ENCODE data around the gene AFAP1L2.

AFAP1L2 gene

DNA sequence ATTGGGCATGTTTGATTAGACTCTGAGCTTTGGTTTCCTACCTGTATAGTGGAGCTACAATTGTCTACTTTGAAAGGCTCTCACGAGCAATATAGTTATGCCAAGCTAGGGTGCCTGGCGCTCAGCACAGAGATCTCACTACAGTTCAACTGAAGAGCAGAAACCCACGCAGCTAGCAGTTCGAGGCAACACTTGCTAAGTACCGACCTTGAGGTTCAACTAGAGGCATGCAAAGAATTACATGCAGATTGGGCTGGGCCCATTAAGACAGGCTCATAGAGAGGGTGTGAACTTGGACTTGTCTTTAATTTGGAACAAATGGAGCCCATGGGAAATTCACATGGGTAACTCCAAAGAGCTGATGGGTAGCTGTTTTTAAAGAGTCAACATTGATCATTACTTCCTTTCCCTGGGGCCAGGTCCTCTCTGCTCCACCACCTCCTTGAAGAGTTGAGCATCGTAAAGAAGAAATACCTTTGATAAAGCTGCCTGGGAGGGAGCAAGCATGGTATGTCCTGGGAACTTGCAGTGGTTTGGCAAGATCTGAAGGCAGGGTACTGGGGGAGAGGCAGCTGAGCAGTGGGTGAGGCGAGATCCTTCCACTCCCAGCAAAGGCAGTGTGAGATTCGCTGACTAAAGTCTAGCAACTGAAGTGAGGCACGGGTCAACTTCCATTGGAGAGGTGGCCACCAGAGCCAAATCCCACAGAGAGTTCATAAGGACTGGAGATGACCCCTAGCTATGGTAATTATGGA lies 25.5 kb upstream of the AFAP1L2 start:
- Histone ChIP-seq H3K36me3 (ENCODE audit: insufficient read depth, low read length) (peaks cover 8% of the 10 kb centered on the region), H3K4me3 (ENCODE audit: low read length) (no peak overlapping the region), H3K9me3 (ENCODE audit: low read length) (no peaks in the 10 kb centered on the region), H3K4me1 (ENCODE audit: insufficient read depth, low read length) (peaks cover 11% of the 10 kb centered on the region), H3K27me3 (ENCODE audit: insufficient read depth, low read length) (no peaks in the 10 kb centered on the region), H2AFZ (ENCODE audit: low read depth, low read length) (no peak overlapping the region)

DNA sequence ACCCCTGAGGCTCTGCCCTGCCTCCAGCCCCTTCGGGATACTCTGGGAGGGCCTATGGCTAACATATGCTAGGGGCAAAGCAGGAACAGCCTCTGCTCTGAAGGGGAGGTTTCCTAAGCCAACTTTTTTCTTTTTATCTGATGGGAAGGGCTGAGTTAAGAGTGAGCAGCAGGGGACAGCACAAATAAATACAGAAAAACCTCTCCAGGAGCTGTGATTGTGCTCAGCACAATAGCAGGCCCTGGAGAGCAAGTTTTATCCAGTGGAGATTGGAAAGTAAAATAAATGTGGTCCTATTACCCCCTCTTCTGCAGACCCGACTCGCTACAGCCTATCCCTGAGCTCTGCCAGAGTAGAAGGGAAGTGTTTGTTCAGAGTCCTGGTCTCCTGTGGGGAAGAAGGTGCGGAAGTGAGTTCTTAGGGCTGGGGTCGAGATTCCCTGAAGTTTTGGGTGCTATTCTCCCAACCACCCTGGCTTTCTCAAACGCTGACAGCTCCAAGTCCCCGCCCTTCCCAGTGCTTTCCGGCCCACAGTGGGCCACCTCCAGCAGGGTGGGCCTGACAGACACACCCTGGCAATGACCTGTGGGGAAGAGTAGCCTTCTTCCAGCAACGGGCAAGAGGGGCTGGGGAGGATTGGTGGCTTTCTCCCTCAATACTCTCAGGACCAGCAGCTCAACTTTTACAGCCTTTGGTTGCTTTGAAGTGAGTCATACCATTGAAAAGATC lies 23.0 kb upstream of the AFAP1L2 start:
- H2AFZ ChIP-seq (ENCODE audit: low read depth, low read length): no peak overlapping the region

DNA sequence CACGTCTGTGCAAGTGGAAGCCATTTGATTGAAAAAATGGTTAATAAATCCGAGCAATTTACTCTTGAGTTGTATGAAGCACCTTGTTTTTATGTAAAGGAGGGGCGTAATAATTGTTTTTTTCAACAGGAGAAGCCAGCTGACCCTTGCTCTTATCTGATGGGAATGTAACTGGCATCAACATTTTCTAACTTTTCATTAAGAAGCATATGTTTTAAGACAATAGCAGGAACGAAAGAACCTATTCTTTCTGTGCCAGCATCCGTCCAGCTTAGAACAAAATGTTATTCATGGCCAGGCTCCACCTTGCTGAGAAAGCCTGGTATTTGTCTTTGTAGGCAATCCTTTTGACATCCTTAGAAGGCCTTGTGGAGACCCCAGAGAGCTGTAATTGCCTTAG lies 22.2 kb upstream of the AFAP1L2 start:
- Histone ChIP-seq H3K4me1 (ENCODE audit: insufficient read depth, low read length) (peaks cover 11% of the 10 kb centered on the region), H3K4me3 (ENCODE audit: low read length) (no peak overlapping the region), H2AFZ (ENCODE audit: low read depth, low read length) (no peak overlapping the region), H3K36me3 (ENCODE audit: insufficient read depth, low read length) (no peaks in the 10 kb centered on the region), H3K27me3 (ENCODE audit: insufficient read depth, low read length) (no peaks in the 10 kb centered on the region), H3K9me3 (ENCODE audit: low read length) (no peaks in the 10 kb centered on the region)

More for the DNA sequence above, 23.0 kb upstream of the AFAP1L2 start:
- no peaks in the 10 kb centered on the region for H3K9me3 ChIP-seq (ENCODE audit: low read length)
- no peaks in the 10 kb centered on the region for H3K27me3 ChIP-seq (ENCODE audit: insufficient read depth, low read length)
- no peak overlapping the region for H3K4me3 ChIP-seq (ENCODE audit: low read length)
- no peaks in the 10 kb centered on the region for H3K36me3 ChIP-seq (ENCODE audit: insufficient read depth, low read length)
- H3K4me1 ChIP-seq (ENCODE audit: insufficient read depth, low read length): peaks cover 11% of the 10 kb centered on the region

DNA sequence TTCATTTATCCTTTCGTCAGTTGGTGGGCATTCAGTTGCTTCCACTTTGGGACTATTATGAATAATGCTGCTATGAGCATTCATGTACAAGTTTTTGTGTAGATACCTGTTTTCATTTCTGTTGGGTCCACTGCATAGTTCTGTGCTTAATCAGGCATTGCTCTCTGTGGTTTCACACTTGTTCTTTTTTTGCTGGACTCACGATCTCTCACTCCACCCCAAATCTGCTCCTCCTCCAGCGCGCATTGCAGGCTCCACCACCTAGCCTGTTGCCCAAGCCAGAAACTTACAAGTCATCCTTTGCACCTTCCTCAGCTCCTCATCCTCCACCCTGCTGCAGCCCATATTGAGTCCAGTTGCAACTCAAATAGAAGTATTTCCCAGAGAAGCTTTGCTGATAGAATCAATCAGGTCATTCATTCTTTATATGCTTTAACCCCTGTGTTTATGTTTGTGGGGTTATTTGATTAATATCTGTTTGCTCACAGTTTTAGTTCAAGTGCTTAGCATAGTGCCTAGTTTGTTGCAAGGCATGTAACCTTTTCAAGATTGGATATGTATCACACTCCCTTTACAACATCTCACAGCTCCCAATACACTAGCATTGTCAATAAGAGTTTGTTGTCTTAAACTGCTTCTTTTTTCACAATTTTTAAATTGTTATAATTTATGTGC lies 16.6 kb upstream of the AFAP1L2 start:
- H2AFZ ChIP-seq (ENCODE audit: low read depth, low read length): no peak overlapping the region
- H3K36me3 ChIP-seq (ENCODE audit: insufficient read depth, low read length): no peaks in the 10 kb centered on the region
- H3K4me3 ChIP-seq (ENCODE audit: low read length): no peak overlapping the region
- no peaks in the 10 kb centered on the region for H3K27me3 ChIP-seq (ENCODE audit: insufficient read depth, low read length)
- no peaks in the 10 kb centered on the region for H3K9me3 ChIP-seq (ENCODE audit: low read length)
- H3K4me1 ChIP-seq (ENCODE audit: insufficient read depth, low read length): no peaks in the 10 kb centered on the region

DNA sequence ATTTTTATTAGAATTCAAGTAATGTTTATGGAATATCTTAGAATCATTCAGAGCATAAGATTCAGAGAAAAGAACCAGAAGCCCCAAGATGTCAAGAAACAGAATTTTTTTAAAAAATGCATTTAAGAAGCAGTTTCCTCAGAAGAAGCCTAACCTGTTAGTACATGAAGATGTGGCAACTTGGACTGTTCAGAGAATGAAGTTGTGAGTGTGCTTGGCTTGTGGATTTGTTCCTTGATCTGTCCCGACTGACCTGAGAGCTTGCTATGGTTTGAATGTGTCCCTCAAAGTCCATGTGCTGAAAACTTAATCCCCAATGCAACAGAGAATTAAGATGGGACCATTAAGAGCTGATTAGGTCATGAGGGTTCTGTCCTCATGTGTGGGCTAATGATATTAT lies 13.8 kb upstream of the AFAP1L2 start:
- no peaks in the 10 kb centered on the region for H3K4me1 ChIP-seq (ENCODE audit: insufficient read depth, low read length)

DNA sequence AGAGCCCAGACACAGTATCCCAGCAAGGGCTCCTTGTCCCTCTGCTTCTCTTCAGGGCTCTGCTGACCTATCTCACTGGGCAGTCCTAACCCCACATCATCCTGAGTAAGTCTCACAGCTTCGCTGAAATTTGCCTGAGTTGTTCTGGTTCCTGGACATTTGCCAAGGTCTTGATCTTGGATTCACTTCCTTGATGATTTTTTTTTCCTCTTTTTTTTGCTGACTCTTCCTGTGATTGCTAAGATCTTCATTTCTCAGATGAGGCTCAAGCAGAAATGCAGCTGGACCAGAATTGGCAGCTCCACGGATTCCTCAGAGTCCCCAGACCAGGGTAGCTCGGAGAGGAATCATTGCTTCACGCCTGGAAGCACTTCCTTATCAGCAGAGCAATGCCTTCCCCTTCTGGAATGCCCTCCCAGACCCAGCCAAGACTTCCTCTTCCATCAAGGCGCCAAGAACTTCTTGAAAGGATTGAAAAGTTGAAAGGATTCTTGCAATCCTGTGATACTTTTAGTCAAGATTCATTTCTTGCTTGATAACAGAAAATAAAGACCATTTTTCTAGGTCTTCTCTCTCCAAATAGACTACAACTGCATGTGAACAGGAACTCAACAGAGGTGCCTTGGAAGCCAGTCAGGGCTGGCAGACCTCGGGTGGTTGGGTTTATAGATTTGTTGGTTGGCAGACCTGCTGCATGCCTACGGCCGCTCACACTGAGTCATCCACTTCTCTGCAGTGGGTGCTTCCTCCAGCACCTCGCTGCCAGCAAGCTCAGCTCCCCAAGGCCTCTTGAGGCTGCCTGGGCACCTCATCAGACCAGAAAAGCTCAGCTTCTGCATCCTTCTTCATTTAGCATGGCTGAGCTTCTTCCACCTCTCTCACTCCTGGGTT lies 8.8 kb upstream of the AFAP1L2 start:
- Histone ChIP-seq H3K36me3 (ENCODE audit: insufficient read depth, low read length) (no peaks in the 10 kb centered on the region), H3K9me3 (ENCODE audit: low read length) (no peaks in the 10 kb centered on the region), H3K4me3 (ENCODE audit: low read length) (no peak overlapping the region), H2AFZ (ENCODE audit: low read depth, low read length) (no peak overlapping the region), H3K4me1 (ENCODE audit: insufficient read depth, low read length) (no peaks in the 10 kb centered on the region), H3K27me3 (ENCODE audit: insufficient read depth, low read length) (peaks cover 17% of the 10 kb centered on the region)

More for the DNA sequence above, 13.8 kb upstream of the AFAP1L2 start:
- Histone ChIP-seq H3K27me3 (ENCODE audit: insufficient read depth, low read length) (no peaks in the 10 kb centered on the region), H3K36me3 (ENCODE audit: insufficient read depth, low read length) (no peaks in the 10 kb centered on the region), H3K9me3 (ENCODE audit: low read length) (no peaks in the 10 kb centered on the region), H3K4me3 (ENCODE audit: low read length) (no peak overlapping the region), H2AFZ (ENCODE audit: low read depth, low read length) (no peak overlapping the region)

DNA sequence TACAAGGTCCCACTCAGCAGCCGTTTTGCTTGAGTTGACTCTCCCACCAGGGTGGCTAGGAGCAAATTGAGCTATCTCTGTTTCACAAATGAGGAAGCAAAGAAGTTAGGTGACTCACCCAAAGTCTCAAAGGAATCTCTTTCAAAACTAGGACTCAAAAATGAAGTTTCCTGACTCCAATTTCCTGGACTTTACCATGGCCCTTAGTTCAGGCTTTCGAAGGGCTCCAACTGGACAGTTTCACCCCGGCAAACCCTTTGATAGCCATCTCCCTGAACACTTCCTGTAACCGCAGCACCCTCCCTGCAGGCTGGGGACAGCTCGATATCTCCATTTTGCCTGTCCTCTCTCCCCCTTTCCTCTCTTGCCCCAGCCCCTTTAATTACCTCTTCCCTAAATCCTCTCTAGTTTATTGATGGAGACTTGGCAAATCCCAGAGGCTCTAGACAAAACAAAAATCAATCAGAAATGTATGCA lies 4.7 kb upstream of the AFAP1L2 start:
- H3K4me3 ChIP-seq (ENCODE audit: low read length): no peak overlapping the region
- no peak overlapping the region for H2AFZ ChIP-seq (ENCODE audit: low read depth, low read length)
- H3K27me3 ChIP-seq (ENCODE audit: insufficient read depth, low read length): peaks cover 41% of the 10 kb centered on the region
- H3K36me3 ChIP-seq (ENCODE audit: insufficient read depth, low read length): no peaks in the 10 kb centered on the region
- H3K9me3 ChIP-seq (ENCODE audit: low read length): no peaks in the 10 kb centered on the region
- H3K4me1 ChIP-seq (ENCODE audit: insufficient read depth, low read length): no peaks in the 10 kb centered on the region

DNA sequence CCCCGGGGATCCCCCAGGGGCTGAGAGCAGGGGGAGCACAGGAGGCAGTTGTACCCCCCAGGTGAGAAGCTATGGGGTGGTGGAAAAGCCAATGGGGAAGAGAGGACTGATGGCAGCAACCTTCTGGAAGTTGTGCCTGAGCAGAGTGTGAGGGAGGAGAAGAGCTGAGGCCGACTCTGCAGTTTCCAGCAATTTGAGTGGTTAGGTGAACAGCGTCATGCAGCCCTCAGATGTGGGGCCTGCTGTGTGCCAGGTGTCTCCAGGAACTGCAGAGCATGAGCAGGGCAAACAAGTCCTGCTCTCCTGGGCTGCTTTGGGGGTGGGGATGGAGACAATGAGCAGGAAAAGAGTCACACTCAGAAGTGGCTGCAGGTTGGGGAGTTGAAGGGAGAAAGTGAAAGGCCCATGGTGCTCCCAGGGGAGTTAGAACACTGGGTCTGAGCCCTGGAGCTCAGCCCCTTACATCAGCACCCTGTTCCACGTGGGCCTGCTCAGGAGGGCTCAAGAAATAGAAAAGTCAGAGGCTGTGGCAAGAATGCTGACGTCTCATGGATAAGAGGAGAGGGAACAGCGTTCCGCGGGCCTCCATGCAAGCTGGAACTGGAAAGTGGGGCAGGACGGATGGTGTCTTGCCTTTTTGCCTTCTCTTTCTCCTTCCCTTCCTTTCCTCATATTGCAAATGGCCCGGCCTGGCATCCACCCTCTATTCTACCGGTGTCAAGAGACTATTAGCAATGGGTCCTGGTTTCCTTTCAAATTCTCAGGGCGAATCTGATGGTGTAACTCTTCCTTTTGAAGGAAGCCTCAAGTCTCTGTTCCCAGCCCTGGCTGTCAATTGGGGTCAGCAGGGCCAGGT lies 4.0 kb upstream of the AFAP1L2 start:
- Histone ChIP-seq H2AFZ (ENCODE audit: low read depth, low read length) (no peak overlapping the region), H3K4me3 (ENCODE audit: low read length) (no peak overlapping the region), H3K9me3 (ENCODE audit: low read length) (no peaks in the 10 kb centered on the region), H3K4me1 (ENCODE audit: insufficient read depth, low read length) (peaks cover 6% of the 10 kb centered on the region), H3K27me3 (ENCODE audit: insufficient read depth, low read length) (peaks cover 48% of the 10 kb centered on the region), H3K36me3 (ENCODE audit: insufficient read depth, low read length) (no peaks in the 10 kb centered on the region)

DNA sequence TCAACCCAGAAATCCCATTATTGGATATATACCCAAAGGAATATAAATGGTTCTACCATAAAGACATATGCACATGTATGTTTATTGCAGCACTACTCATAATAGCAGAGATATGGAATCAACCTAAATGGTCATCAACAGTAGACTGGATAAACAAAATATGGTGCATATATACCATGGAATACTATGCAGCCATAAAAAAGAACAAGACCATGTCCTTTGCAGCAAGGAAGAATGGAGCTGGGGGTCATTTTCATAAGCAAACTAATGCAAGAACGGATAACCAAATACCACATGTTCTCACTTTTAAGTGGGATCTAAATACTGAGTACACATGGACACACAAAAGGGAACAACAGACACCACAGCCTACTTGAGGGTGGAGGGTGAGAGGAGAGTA lies 2.2 kb upstream of the AFAP1L2 start:
- H3K4me1 ChIP-seq (ENCODE audit: insufficient read depth, low read length): peaks cover 14% of the 10 kb centered on the region
- no peak overlapping the region for H2AFZ ChIP-seq (ENCODE audit: low read depth, low read length)
- H3K27me3 ChIP-seq (ENCODE audit: insufficient read depth, low read length): peaks cover 53% of the 10 kb centered on the region
- no peaks in the 10 kb centered on the region for H3K36me3 ChIP-seq (ENCODE audit: insufficient read depth, low read length)
- no peak overlapping the region for H3K4me3 ChIP-seq (ENCODE audit: low read length)
- no peaks in the 10 kb centered on the region for H3K9me3 ChIP-seq (ENCODE audit: low read length)

DNA sequence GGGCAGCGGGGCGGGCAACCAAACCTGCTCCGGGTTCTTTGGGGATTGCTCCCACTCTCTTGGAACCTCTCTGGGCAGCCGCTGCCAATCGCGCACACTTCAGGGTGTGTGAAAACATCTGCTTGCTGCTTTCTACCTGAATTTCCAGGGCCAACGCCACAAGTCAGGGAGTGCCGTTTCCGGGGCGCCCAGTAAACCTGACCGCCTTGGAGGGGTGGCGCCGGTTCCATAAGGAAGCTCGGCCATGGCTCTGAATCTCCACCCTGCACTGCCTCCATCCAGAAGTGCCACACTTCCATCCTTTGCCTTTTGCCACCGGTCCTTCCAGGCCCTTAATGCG lies 679 bp upstream of the AFAP1L2 start:
- H3K9me3 ChIP-seq (ENCODE audit: low read length): no peaks in the 10 kb centered on the region
- no peak overlapping the region for H2AFZ ChIP-seq (ENCODE audit: low read depth, low read length)
- H3K4me1 ChIP-seq (ENCODE audit: insufficient read depth, low read length): peaks cover 15% of the 10 kb centered on the region
- no peaks in the 10 kb centered on the region for H3K36me3 ChIP-seq (ENCODE audit: insufficient read depth, low read length)
- no peak overlapping the region for H3K4me3 ChIP-seq (ENCODE audit: low read length)
- H3K27me3 ChIP-seq (ENCODE audit: insufficient read depth, low read length): peaks cover 60% of the 10 kb centered on the region

DNA sequence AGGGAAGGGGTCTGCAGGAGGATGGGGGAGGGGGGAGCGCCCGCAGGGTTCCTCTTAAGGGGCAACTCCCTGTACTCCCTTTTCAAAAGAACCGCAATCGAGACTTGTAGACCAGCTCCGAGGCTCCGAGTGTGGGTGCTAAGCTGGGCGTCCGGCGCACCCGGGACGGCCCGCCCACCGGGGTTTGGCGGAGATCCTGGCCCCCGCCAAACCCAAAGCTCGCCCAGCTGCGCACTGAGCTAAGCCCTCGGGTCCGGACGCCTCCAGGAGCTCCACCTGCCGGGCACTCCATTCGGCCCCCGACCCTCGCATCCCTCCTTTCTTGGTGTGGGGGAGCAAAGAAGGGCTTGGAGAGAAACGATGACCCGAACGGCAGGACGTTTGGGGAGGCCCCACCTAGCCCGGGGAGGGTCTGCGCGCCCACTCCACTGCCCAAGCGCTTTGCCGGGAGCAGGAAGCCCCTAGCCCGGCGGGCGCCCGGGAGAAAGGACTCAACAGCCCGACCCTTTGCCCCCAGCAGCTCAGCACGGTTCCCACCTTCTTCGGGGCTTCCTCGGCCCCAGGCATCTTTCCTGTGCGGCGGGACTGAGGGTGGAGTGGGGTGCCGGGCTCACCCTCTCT lies 651 bp downstream of the AFAP1L2 start:
- Histone ChIP-seq H2AFZ (ENCODE audit: low read depth, low read length) (peak overlapping the region; percentile 34), H3K27me3 (ENCODE audit: insufficient read depth, low read length) (peaks cover 52% of the 10 kb centered on the region), H3K36me3 (ENCODE audit: insufficient read depth, low read length) (no peaks in the 10 kb centered on the region), H3K4me1 (ENCODE audit: insufficient read depth, low read length) (peaks cover 17% of the 10 kb centered on the region), H3K9me3 (ENCODE audit: low read length) (no peaks in the 10 kb centered on the region), H3K4me3 (ENCODE audit: low read length) (peak overlapping the region; percentile 33)
